Neural cell (in vitro differentiated cells): ENCODE results near the gene FUT8. TPM values are rescaled to one million over a fixed set of nuclear protein-coding genes. Genes with fewer than 3 reads are reported as not detected.

ENCODE experiments used
- H2AFZ ChIP-seq: fragments of 200-600, 300-800 bp; sonication (generic), shearing (Covaris generic); 2 replicates; pipeline ENCODE4 v1.6.0; 2014; ENCODE audit warnings: low read depth, mild to moderate bottlenecking, antibody characterized with exemption, low read length, moderate library complexity
- H3F3A ChIP-seq: fragments of 200-600 bp; shearing (Covaris generic); 2 replicates; pipeline ENCODE4 v1.6.1; 2016; ENCODE audit warnings: mild to moderate bottlenecking, moderate library complexity, mixed read lengths, antibody characterized with exemption, low read length; ENCODE audit not compliant: insufficient read depth, poor library complexity, severe bottlenecking
- H3K27ac ChIP-seq: fragments of 200-600, 300-800 bp; sonication (generic), shearing (Covaris generic); 2 replicates; pipeline ENCODE4 v1.5.1; 2014; ENCODE audit warnings: mild to moderate bottlenecking, low read length, moderate library complexity
- H3K27me3 ChIP-seq: fragments of 300-800, 200-600 bp; sonication (generic), shearing (Covaris generic); 2 replicates; pipeline ENCODE4 v1.6.0; 2014; ENCODE audit warnings: mild to moderate bottlenecking, low read depth, low read length, moderate library complexity; ENCODE audit not compliant: insufficient read depth
- H3K36me3 ChIP-seq: fragments of 300-800, 200-600 bp; sonication (generic), shearing (Covaris generic); 2 replicates; pipeline ENCODE4 v1.5.1; 2014; ENCODE audit warnings: mild to moderate bottlenecking, antibody characterized with exemption, low read length, moderate library complexity; ENCODE audit not compliant: insufficient read depth
- H3K4me2 ChIP-seq: fragments of 300-800, 200-600 bp; sonication (generic), shearing (Covaris generic); 2 replicates; pipeline ENCODE4 v1.6.0; 2014; ENCODE audit warnings: mild to moderate bottlenecking, low read length
- H3K4me3 ChIP-seq: fragments of 300-800, 200-600 bp; sonication (generic), shearing (Covaris generic); 2 replicates; pipeline ENCODE4 v1.5.1; 2014; ENCODE audit warnings: mild to moderate bottlenecking, low read length, moderate library complexity
- H3K79me2 ChIP-seq: fragments of 200-600 bp; shearing (Covaris generic); replicated peaks from 2 replicates; pipeline ENCODE4 v1.6.0; 2014; ENCODE audit warnings: mild to moderate bottlenecking, low read length, moderate library complexity; ENCODE audit not compliant: insufficient read depth
- H3K9ac ChIP-seq: fragments of 300-800, 200-600 bp; sonication (generic), shearing (Covaris generic); 2 replicates; pipeline ENCODE4 v1.6.1; 2016; ENCODE audit warnings: mild to moderate bottlenecking, low read length, mixed read lengths
- H3K9me2 ChIP-seq: fragments of 200-600 bp; shearing (Covaris generic); 2 replicates; pipeline ENCODE4 v1.6.1; 2016; ENCODE audit warnings: mild to moderate bottlenecking, low read length, mixed read lengths; ENCODE audit not compliant: insufficient read depth
- H3K9me3 ChIP-seq: fragments of 200-600, 300-800 bp; sonication (generic), shearing (Covaris generic); 2 replicates; pipeline ENCODE4 v1.6.1; 2016; ENCODE audit warnings: mild to moderate bottlenecking, mixed run types, low read length, moderate library complexity, mixed read lengths
- H4K20me1 ChIP-seq: fragments of 200-600 bp; shearing (Covaris generic); 2 replicates; pipeline ENCODE4 v1.6.1; 2016; ENCODE audit warnings: mild to moderate bottlenecking, mixed run types; ENCODE audit not compliant: insufficient read depth
- CTCF ChIP-seq: fragments of 450-650 bp; IDR thresholded peaks from 2 replicates; pipeline ENCODE4 v1.5.1; 2014; ENCODE audit warnings: antibody characterized with exemption, mild to moderate bottlenecking, moderate library complexity; ENCODE audit not compliant: poor library complexity, severe bottlenecking
- EP300 ChIP-seq: fragments of 450-650 bp; conservative IDR thresholded peaks from 2 replicates; pipeline ENCODE4 v1.6.1; 2014; ENCODE audit warnings: antibody characterized with exemption, mild to moderate bottlenecking, moderate library complexity; ENCODE audit not compliant: poor library complexity, severe bottlenecking
- EZH2 ChIP-seq: fragments of 200-600, 300-800 bp; shearing (Covaris generic), sonication (generic); IDR thresholded peaks from 2 replicates; pipeline ENCODE4 v1.6.1; 2014; ENCODE audit warnings: antibody characterized with exemption, low read length, borderline replicate concordance, mild to moderate bottlenecking; ENCODE audit not compliant: insufficient read depth, poor library complexity, severe bottlenecking
- MXI1 ChIP-seq: fragments of 450-650 bp; conservative IDR thresholded peaks from 2 replicates; pipeline ENCODE4 v1.6.1; 2014; ENCODE audit warnings: antibody characterized with exemption, mild to moderate bottlenecking; ENCODE audit not compliant: poor library complexity, severe bottlenecking
- POLR2AphosphoS5 ChIP-seq: IDR thresholded peaks from 2 replicates; pipeline ENCODE4 v1.6.1; 2012
- RAD21 ChIP-seq: fragments of 450-650 bp; conservative IDR thresholded peaks from 2 replicates; pipeline ENCODE4 v1.6.1; 2014; ENCODE audit warnings: antibody characterized with exemption, mild to moderate bottlenecking, moderate library complexity
- SMC3 ChIP-seq: fragments of 450-650 bp; conservative IDR thresholded peaks from 2 replicates; pipeline ENCODE4 v1.6.1; 2014; ENCODE audit warnings: antibody characterized with exemption, mild to moderate bottlenecking, moderate library complexity; ENCODE audit not compliant: poor library complexity
- TAF1 ChIP-seq: IDR thresholded peaks from 2 replicates; pipeline ENCODE4 v1.6.1; 2012; ENCODE audit warnings: low read depth
- polyA plus RNA-seq: library from polyadenylated mRNA; depleted of rRNA; stranded (reverse); fragments of >200 nt; gene quantifications from 2 replicates; pipeline ENCODE4 v1.2.3, GENCODE V29; 2014
- small RNA-seq, 3 experiments: library from RNA; depleted of rRNA; stranded (forward); fragments of <200 nt; gene quantifications; one replicate each; pipeline ENCODE3, GENCODE V24; 2012
- TF ChIP-seq, protein P1 (sequence below): IDR thresholded peaks from 2 replicates; pipeline ENCODE4 v1.6.1; 2012; ENCODE audit warnings: borderline replicate concordance

The FUT8 gene
- polyA plus RNA-seq, 1 donor from 2014 or later = 72.8 TPM

- no peaks in the 10 kb centered on the region for H3K27me3 ChIP-seq
- no peaks in the 10 kb centered on the region for H4K20me1 ChIP-seq
- no peak overlapping the region for H2AFZ ChIP-seq
- no peaks in the 10 kb centered on the region for H3K9me2 ChIP-seq
- no peak overlapping the region for H3K9ac ChIP-seq
- peak overlapping the region; percentile 29 for H3K27ac ChIP-seq
- no peaks in the 10 kb centered on the region for H3F3A ChIP-seq
- H3K4me3 ChIP-seq = no peak overlapping the region
- no peaks in the 10 kb centered on the region for H3K79me2 ChIP-seq
- no peaks in the 10 kb centered on the region for H3K9me3 ChIP-seq
- TF ChIP-seq POLR2AphosphoS5 = no peak
- TF ChIP-seq EZH2 = no peak
- no peak for TF ChIP-seq SMC3
- no peak for TF ChIP-seq MXI1
- TF ChIP-seq CTCF = no peak
- no peak for TF ChIP-seq RAD21
- TF ChIP-seq, protein P1, sequence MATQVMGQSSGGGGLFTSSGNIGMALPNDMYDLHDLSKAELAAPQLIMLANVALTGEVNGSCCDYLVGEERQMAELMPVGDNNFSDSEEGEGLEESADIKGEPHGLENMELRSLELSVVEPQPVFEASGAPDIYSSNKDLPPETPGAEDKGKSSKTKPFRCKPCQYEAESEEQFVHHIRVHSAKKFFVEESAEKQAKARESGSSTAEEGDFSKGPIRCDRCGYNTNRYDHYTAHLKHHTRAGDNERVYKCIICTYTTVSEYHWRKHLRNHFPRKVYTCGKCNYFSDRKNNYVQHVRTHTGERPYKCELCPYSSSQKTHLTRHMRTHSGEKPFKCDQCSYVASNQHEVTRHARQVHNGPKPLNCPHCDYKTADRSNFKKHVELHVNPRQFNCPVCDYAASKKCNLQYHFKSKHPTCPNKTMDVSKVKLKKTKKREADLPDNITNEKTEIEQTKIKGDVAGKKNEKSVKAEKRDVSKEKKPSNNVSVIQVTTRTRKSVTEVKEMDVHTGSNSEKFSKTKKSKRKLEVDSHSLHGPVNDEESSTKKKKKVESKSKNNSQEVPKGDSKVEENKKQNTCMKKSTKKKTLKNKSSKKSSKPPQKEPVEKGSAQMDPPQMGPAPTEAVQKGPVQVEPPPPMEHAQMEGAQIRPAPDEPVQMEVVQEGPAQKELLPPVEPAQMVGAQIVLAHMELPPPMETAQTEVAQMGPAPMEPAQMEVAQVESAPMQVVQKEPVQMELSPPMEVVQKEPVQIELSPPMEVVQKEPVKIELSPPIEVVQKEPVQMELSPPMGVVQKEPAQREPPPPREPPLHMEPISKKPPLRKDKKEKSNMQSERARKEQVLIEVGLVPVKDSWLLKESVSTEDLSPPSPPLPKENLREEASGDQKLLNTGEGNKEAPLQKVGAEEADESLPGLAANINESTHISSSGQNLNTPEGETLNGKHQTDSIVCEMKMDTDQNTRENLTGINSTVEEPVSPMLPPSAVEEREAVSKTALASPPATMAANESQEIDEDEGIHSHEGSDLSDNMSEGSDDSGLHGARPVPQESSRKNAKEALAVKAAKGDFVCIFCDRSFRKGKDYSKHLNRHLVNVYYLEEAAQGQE = no peak
- TF ChIP-seq TAF1 = no peak
- no peak for TF ChIP-seq EP300
- no peak overlapping the region for H3K4me2 ChIP-seq
- H3K36me3 ChIP-seq = no peaks in the 10 kb centered on the region
These were observed 379.8 kb downstream of the FUT8 start for GRCh38 chr14:65792208-65792905.

Small RNA genes lying within 50 kb of the gene (small RNA-seq; reads per million reads assigned to genes)
- gene MIR625 = 0.65 to 3.4 (median 1.7) reads per million in 3 experiments
